Measurements from ENCODE around the gene CFAP299.

Gene CFAP299

GRCh38 chr4:80448056-80448455, 112.5 kb downstream of the CFAP299 start:
- DNase-seq (ENCODE audit: low read depth) = no peak

- DNase-seq (ENCODE audit: low read depth) = no peak
Measured at GRCh38 chr4:80452055-80452454, 116.5 kb downstream of the CFAP299 start.

- DNase-seq (ENCODE audit: low read depth) = no peak
Measured at GRCh38 chr4:80452768-80453167, 117.2 kb downstream of the CFAP299 start.

GRCh38 chr4:80454040-80454439, 118.5 kb downstream of the CFAP299 start:
- DNase-seq (ENCODE audit: low read depth) = no peak

GRCh38 chr4:80454556-80454955, 119.0 kb downstream of the CFAP299 start:
- DNase-seq (ENCODE audit: low read depth) = no peak

GRCh38 chr4:80459918-80460473, 124.5 kb downstream of the CFAP299 start:
- no peak for DNase-seq (ENCODE audit: low read depth)

GRCh38 chr4:80461412-80461811, 125.9 kb downstream of the CFAP299 start:
- DNase-seq (ENCODE audit: low read depth) = no peak

- no peak for DNase-seq (ENCODE audit: low read depth)
Measured at GRCh38 chr4:80462621-80463091, 127.1 kb downstream of the CFAP299 start.

GRCh38 chr4:80463509-80463908, 128.0 kb downstream of the CFAP299 start:
- DNase-seq (ENCODE audit: low read depth) = no peak

- no peak for DNase-seq (ENCODE audit: low read depth)
Measured at GRCh38 chr4:80465238-80465637, 129.7 kb downstream of the CFAP299 start.

GRCh38 chr4:80465736-80466135, 130.2 kb downstream of the CFAP299 start:
- no peak for DNase-seq (ENCODE audit: low read depth)

GRCh38 chr4:80466618-80467017, 131.1 kb downstream of the CFAP299 start:
- no peak for DNase-seq (ENCODE audit: low read depth)

GRCh38 chr4:80471756-80472155, 136.2 kb downstream of the CFAP299 start:
- no peak for DNase-seq (ENCODE audit: low read depth)

- no peak for DNase-seq (ENCODE audit: low read depth)
Measured at GRCh38 chr4:80475236-80475635, 139.7 kb downstream of the CFAP299 start.

GRCh38 chr4:80475798-80476197, 140.3 kb downstream of the CFAP299 start:
- DNase-seq (ENCODE audit: low read depth) = no peak

GRCh38 chr4:80484712-80485111, 149.2 kb downstream of the CFAP299 start:
- no peak for DNase-seq (ENCODE audit: low read depth)

GRCh38 chr4:80486603-80487002, 151.1 kb downstream of the CFAP299 start:
- DNase-seq (ENCODE audit: low read depth) = no peak

- no peak for DNase-seq (ENCODE audit: low read depth)
Measured at GRCh38 chr4:80489798-80490197, 154.3 kb downstream of the CFAP299 start.

- no peak for DNase-seq (ENCODE audit: low read depth)
Measured at GRCh38 chr4:80492761-80493160, 157.2 kb downstream of the CFAP299 start.

GRCh38 chr4:80495865-80496264, 160.3 kb downstream of the CFAP299 start:
- DNase-seq (ENCODE audit: low read depth) = no peak

GRCh38 chr4:80498725-80499124, 163.2 kb downstream of the CFAP299 start:
- DNase-seq (ENCODE audit: low read depth) = no peak

GRCh38 chr4:80500613-80501012, 165.1 kb downstream of the CFAP299 start:
- no peak for DNase-seq (ENCODE audit: low read depth)

- no peak for DNase-seq (ENCODE audit: low read depth)
Measured at GRCh38 chr4:80507077-80507476, 171.5 kb downstream of the CFAP299 start.

GRCh38 chr4:80507507-80507906, 172.0 kb downstream of the CFAP299 start:
- no peak for DNase-seq (ENCODE audit: low read depth)

- no peak for DNase-seq (ENCODE audit: low read depth)
Measured at GRCh38 chr4:80515496-80515895, 180.0 kb downstream of the CFAP299 start.

All from fibroblast of the conjunctiva (primary cell).